ENCODE measurements around the gene CFI. TPM values are rescaled to one million over a fixed set of nuclear protein-coding genes. Genes with fewer than 3 reads are reported as not detected.

The CFI gene
- total and polyA plus RNA-seq, 2 experiments from 2014 or later: 0.18 to 0.22 TPM

DNA sequence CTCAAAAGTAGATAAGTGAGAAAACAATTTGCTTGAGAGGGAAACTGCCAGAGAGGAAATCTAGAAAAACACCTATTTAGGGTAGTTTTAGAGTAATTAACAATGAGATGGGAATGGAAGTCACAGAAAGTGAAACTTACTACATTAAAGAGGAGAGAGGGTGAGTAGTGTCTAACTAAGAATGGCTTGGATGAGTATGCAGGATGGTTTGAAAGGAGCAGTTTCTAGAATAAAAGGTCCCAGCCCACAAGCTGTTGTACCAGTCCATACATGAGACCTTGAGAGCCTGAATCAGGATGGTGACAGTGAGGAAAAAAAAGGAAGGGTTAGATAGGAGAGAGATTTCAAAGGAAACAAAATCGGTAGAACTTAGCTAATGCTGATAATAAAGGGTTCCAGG is 15.1 kb upstream of the CFI start:
- H3F3A ChIP-seq (ENCODE audit: insufficient read depth): no peaks in the 10 kb centered on the region
- peaks cover 15% of the 10 kb centered on the region for H3K36me3 ChIP-seq (ENCODE audit: low read depth)
- H4K20me1 ChIP-seq (ENCODE audit: insufficient read depth): no peaks in the 10 kb centered on the region
- H3K4me2 ChIP-seq (ENCODE audit: unreplicated experiment): peak overlapping the region; percentile 95
- H3K27ac ChIP-seq: no peak overlapping the region
- peak; percentile 23 for DNase-seq
- no peaks in the 10 kb centered on the region for H3K9me2 ChIP-seq (ENCODE audit: insufficient read depth)
- peaks cover 16% of the 10 kb centered on the region for H3K4me1 ChIP-seq (ENCODE audit: insufficient read depth)
- no peaks in the 10 kb centered on the region for H3K9me3 ChIP-seq (ENCODE audit: low read depth)
- H3K79me2 ChIP-seq (ENCODE audit: insufficient read depth): peaks cover 63% of the 10 kb centered on the region
- 48 to 62% methylated on average over 1 of the region's 1 CpG for WGBS, 2 experiments (ENCODE audit: low coverage in 1 of 2, low lambda C conversion rate in 2 of 2, missing lambda C conversion rate in 2 of 2)
- no peak overlapping the region for H2AFZ ChIP-seq
- H3K9ac ChIP-seq: peak overlapping the region; percentile 97
- peak overlapping the region; percentile 99 for H3K4me3 ChIP-seq
- in situ Hi-C loops (cut with MboI): loop anchor here (10.0 to 25.0 kb wide), 2 partner anchors 392 to 980 kb away; no protein-coding TSS in a partner anchor
- TF ChIP-seq EZH2phosphoT487 (IDR thresholded peaks at IDR 0.05; ENCODE audit: insufficient read depth, low read depth): no peak
- TF ChIP-seq EZH2 (IDR thresholded peaks at IDR 0.05; ENCODE audit: insufficient read depth, poor library complexity, severe bottlenecking): no peak
- H3K27me3 ChIP-seq (replicated peaks; ENCODE audit: insufficient read depth): no peaks in the 10 kb centered on the region

DNA sequence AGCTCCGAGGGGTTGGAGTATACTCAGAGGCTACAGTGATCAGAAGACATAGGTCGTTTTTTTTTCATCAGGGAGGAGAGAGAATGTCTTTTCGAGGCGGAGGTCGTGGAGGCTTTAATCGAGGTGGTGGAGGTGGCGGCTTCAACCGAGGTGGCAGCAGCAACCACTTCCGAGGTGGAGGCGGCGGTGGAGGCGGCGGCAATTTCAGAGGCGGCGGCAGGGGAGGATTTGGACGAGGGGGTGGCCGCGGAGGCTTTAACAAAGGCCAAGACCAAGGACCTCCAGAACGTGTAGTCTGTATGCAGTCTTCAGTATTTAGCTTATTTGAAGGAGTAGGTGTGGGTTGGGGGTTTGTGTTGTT is 14.3 kb upstream of the CFI start:
- H3K27me3 ChIP-seq (replicated peaks; ENCODE audit: insufficient read depth): no peaks in the 10 kb centered on the region
- H3K79me2 ChIP-seq (ENCODE audit: insufficient read depth): peaks cover 56% of the 10 kb centered on the region
- DNase-seq: peak; percentile 56
- WGBS, 2 experiments (ENCODE audit: low coverage in 1 of 2, low lambda C conversion rate in 2 of 2, missing lambda C conversion rate in 2 of 2): 1% methylated on average over 18 to 19 of the region's 19 CpGs
- H3K9me2 ChIP-seq (ENCODE audit: insufficient read depth): no peaks in the 10 kb centered on the region
- no peak for TF ChIP-seq EZH2 (IDR thresholded peaks at IDR 0.05; ENCODE audit: insufficient read depth, poor library complexity, severe bottlenecking)
- TF ChIP-seq EZH2phosphoT487 (IDR thresholded peaks at IDR 0.05; ENCODE audit: insufficient read depth, low read depth): no peak
- no peaks in the 10 kb centered on the region for H3F3A ChIP-seq (ENCODE audit: insufficient read depth)
- H3K9ac ChIP-seq: peak overlapping the region; percentile 97
- no peaks in the 10 kb centered on the region for H4K20me1 ChIP-seq (ENCODE audit: insufficient read depth)
- peak overlapping the region; percentile 99 for H3K4me3 ChIP-seq
- H3K4me1 ChIP-seq (ENCODE audit: insufficient read depth): peaks cover 16% of the 10 kb centered on the region
- in situ Hi-C loops (cut with MboI): loop anchor here (10.0 to 25.0 kb wide), 2 partner anchors 391 to 979 kb away; no protein-coding TSS in a partner anchor
- H3K4me2 ChIP-seq (ENCODE audit: unreplicated experiment): peak overlapping the region; percentile 95
- H3K36me3 ChIP-seq (ENCODE audit: low read depth): peaks cover 15% of the 10 kb centered on the region
- H3K27ac ChIP-seq: peak overlapping the region; percentile 90
- H2AFZ ChIP-seq: peak overlapping the region; percentile 96
- H3K9me3 ChIP-seq (ENCODE audit: low read depth): no peaks in the 10 kb centered on the region

DNA sequence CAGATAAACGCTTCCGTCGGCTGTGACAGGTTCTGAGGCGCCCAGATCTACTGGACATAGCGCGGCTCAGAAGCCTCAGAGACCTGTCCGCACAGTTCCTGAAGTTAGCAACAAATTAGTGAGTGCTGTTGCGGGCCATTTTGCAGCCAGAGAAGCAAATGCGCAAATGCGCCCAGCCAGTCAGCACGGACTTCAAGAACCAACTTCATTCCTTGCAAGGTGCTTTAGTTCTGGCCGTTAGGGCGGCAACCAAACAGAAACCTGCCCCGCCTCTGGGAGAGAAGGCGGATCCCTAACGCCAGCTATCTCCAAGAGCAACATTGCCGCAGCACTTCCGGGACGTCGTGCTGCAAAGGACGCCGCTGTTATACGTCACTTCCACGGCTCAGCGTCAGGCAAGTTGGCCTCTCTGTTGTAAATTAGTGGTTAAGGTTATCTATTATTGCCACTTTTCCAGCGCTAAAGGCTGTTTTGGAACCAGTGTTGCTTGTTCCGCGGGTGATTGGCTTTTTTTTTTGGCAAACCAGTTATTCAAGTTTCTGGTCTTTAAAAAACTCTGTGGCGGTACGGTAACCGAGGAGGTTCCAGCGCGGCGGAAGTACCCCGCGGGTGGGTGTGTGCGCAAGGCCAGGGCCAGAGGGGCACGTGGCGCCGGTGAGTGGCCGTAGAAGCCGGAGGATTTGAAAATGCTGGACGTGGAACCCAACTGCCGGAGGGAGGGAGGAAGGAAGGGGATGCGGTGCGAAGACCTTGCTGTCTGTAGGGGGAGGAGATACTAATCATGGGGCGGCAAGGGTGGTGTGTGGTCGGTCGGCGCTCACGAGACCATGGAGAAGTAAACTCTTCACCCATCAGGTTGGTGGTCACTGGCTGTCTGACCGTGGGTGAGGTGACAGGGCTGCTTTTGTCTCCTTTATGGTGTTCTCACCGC is 13.6 kb upstream of the CFI start, which contains the start of gene GAR1:
TSS of gene GAR1 (plus strand) at position 612 of the 931 bp plus-strand sequence. CDS start 403 bp downstream, outside the sequence.
- WGBS, 2 experiments (ENCODE audit: low coverage in 1 of 2, low lambda C conversion rate in 2 of 2, missing lambda C conversion rate in 2 of 2): 0 to 2% methylated on average over 53 of the region's 53 CpGs
- no peak for TF ChIP-seq EZH2 (IDR thresholded peaks at IDR 0.05; ENCODE audit: insufficient read depth, poor library complexity, severe bottlenecking)
- TF ChIP-seq EZH2phosphoT487 (IDR thresholded peaks at IDR 0.05; ENCODE audit: insufficient read depth, low read depth): no peak
- peaks cover 16% of the 10 kb centered on the region for H3K4me1 ChIP-seq (ENCODE audit: insufficient read depth)
- no peaks in the 10 kb centered on the region for H3K9me3 ChIP-seq (ENCODE audit: low read depth)
- in situ Hi-C loops (cut with MboI): loop anchor here (10.0 to 25.0 kb wide), 2 partner anchors 391 to 978 kb away; no protein-coding TSS in a partner anchor
- H3F3A ChIP-seq (ENCODE audit: insufficient read depth): no peaks in the 10 kb centered on the region
- H3K9me2 ChIP-seq (ENCODE audit: insufficient read depth): no peaks in the 10 kb centered on the region
- peak within 1 kb of the TSS; percentile 95 for H3K4me2 ChIP-seq (ENCODE audit: unreplicated experiment)
- H3K36me3 ChIP-seq (ENCODE audit: low read depth): peaks cover 15% of the 10 kb centered on the region
- no peaks in the 10 kb centered on the region for H4K20me1 ChIP-seq (ENCODE audit: insufficient read depth)
- H3K27me3 ChIP-seq (replicated peaks; ENCODE audit: insufficient read depth): no peaks in the 10 kb centered on the region
- peak within 1 kb of the TSS; percentile 99 for H3K4me3 ChIP-seq
- peak within 1 kb of the TSS; percentile 97 for H3K9ac ChIP-seq
- peaks cover 50% of the 10 kb centered on the region for H3K79me2 ChIP-seq (ENCODE audit: insufficient read depth)
- peak within 1 kb of the TSS; percentile 96 for H2AFZ ChIP-seq
- peak; percentile 97 for DNase-seq
- peak within 1 kb of the TSS; percentile 90 for H3K27ac ChIP-seq

GRCh38 chr4:109811707-109812106 is 9.9 kb upstream of the CFI start:
- Histone ChIP-seq H3K9ac (no peak overlapping the region), H3K36me3 (ENCODE audit: low read depth) (no peaks in the 10 kb centered on the region), H3K4me1 (ENCODE audit: insufficient read depth) (peaks cover 2% of the 10 kb centered on the region), H3K9me2 (ENCODE audit: insufficient read depth) (no peaks in the 10 kb centered on the region), H4K20me1 (ENCODE audit: insufficient read depth) (no peaks in the 10 kb centered on the region), H3K9me3 (ENCODE audit: low read depth) (no peaks in the 10 kb centered on the region), H2AFZ (peak overlapping the region; percentile 47), H3K4me2 (ENCODE audit: unreplicated experiment) (no peak overlapping the region), H3K27ac (no peak overlapping the region), H3K79me2 (ENCODE audit: insufficient read depth) (peaks cover 13% of the 10 kb centered on the region), H3K4me3 (no peak overlapping the region), H3F3A (ENCODE audit: insufficient read depth) (no peaks in the 10 kb centered on the region), H3K27me3 (replicated peaks; ENCODE audit: insufficient read depth) (no peaks in the 10 kb centered on the region)
- TF ChIP-seq EZH2 (IDR thresholded peaks at IDR 0.05; ENCODE audit: insufficient read depth, poor library complexity, severe bottlenecking) (no peak), EZH2phosphoT487 (IDR thresholded peaks at IDR 0.05; ENCODE audit: insufficient read depth, low read depth) (no peak)
- no peak for DNase-seq
- in situ Hi-C loops (cut with MboI): loop anchor here (10.0 to 25.0 kb wide), 2 partner anchors 387 to 974 kb away; no protein-coding TSS in a partner anchor
- 35 to 37% methylated on average over 3 of the region's 3 CpGs for WGBS, 2 experiments (ENCODE audit: low coverage in 1 of 2, low lambda C conversion rate in 2 of 2, missing lambda C conversion rate in 2 of 2)
